ENCODE measurements around the gene ADAMTS13.

GRCh38 chr9:133505901-133506652 is 83.9 kb downstream of the ADAMTS13 start:
- TF ChIP-seq POLR2A (IDR thresholded peaks at IDR 0.05) (no peak), CTCF (IDR thresholded peaks at IDR 0.05) (no peak)
